Fibroblast of villous mesenchyme (primary cell): ENCODE results near the gene RGMB. TPM values are rescaled to one million over a fixed set of nuclear protein-coding genes. Genes with fewer than 3 reads are reported as not detected.

Experiments
- DNase-seq: peaks from one replicate; pipeline ENCODE4 v3.0.0-alpha.2; 2010; ENCODE audit warnings: low read depth
- H3K4me3 ChIP-seq: 2 replicates; pipeline ENCODE4 v1.5.1; 2011; ENCODE audit warnings: low read depth, mild to moderate bottlenecking, low read length
- CTCF ChIP-seq: IDR thresholded peaks from 2 replicates; pipeline ENCODE4 v1.5.1; 2012; ENCODE audit warnings: low read depth, mild to moderate bottlenecking, low read length; ENCODE audit not compliant: insufficient read depth
- total RNA-seq: library from RNA; depleted of rRNA; stranded (reverse); fragments of >200 nt; gene quantifications from 2 replicates; pipeline ENCODE4 v1.2.3, GENCODE V29; 2012

The RGMB gene
- total RNA-seq, 1 donor: 94.1 TPM

GRCh38 chr5:98844865-98845264 lies 71.4 kb downstream of the RGMB start:
- H3K4me3 ChIP-seq: no peak overlapping the region
- no peak for DNase-seq
- no peak for TF ChIP-seq CTCF

- H3K4me3 ChIP-seq: no peak overlapping the region
- TF ChIP-seq CTCF: no peak
- DNase-seq: no peak
These were observed 72.4 kb downstream of the RGMB start for GRCh38 chr5:98845878-98846277.

Other genes with a start within 250 kb of the RGMB start
- 37.0 and 50.1 TPM in 2 replicates for gene CHD1, start 155.3 kb downstream of the RGMB start, total RNA-seq